NCI-H146 treated with DMSO at 0.1 percent for 48 hours (cell line): ENCODE data around the gene GSTM1.

ENCODE experiments used
- DNase-seq: peaks from one replicate; lab custom pipeline; 2025; ENCODE audit not compliant: unreplicated experiment; lab: John Stamatoyannopoulos, UW

Gene GSTM1

GRCh38 chr1:109726007-109726406 lies 38.4 kb downstream of the GSTM1 start:
- no peak for DNase-seq

GRCh38 chr1:109726728-109727373 lies 39.2 kb downstream of the GSTM1 start:
- no peak for DNase-seq

DNA sequence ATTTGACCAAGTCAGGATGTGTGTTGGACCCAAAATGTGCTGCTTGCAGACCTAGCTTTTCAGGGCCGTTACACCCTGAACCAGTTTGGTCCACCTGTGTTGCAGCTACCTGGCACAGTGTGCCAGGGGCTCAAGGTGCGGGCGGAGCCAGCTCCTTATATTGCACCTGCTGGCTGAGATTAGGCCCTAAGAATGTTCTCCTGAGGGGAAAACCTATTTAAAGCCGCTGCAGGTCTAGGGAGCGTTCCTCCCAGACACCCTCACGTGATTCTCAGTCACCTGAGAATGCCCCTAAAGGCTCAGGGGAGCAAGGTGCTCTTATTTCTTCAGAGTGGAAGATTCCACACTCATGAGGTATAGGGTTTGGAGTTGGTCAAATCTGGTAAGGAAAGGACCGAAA lies 41.3 kb downstream of the GSTM1 start:
- DNase-seq: no peak

- no peak for DNase-seq
Measured at GRCh38 chr1:109730666-109731065, 43.0 kb downstream of the GSTM1 start.

- DNase-seq: no peak
Measured at GRCh38 chr1:109732390-109732881, 44.8 kb downstream of the GSTM1 start.

- DNase-seq: no peak
Measured at GRCh38 chr1:109733236-109733870, 45.7 kb downstream of the GSTM1 start.

GRCh38 chr1:109739738-109740614 lies 52.4 kb downstream of the GSTM1 start:
- peak; percentile 73 for DNase-seq

- no peak for DNase-seq
Measured at GRCh38 chr1:109740615-109741373, 53.2 kb downstream of the GSTM1 start, which contains the start of gene GSTM3. Gene GSTM3 (minus strand): TSS chr1:109741038. CDS start chr1:109740287, 751 bp downstream.
